NK-92 treated with Interleukin-12 subunit alpha and Interleukin-12 subunit beta, amount 100 ng/mL, for 24 hours (cell line): ENCODE results near the gene GAREM1.
"Not testable (repeated sequence)": the region's sequence is repeated elsewhere in the genome, so short reads cannot be mapped to it uniquely, and the experiment has no call there.

Source experiments
- DNase-seq: peaks from one replicate; lab custom pipeline; 2025; lab: John Stamatoyannopoulos, UW

GAREM1 gene

DNA sequence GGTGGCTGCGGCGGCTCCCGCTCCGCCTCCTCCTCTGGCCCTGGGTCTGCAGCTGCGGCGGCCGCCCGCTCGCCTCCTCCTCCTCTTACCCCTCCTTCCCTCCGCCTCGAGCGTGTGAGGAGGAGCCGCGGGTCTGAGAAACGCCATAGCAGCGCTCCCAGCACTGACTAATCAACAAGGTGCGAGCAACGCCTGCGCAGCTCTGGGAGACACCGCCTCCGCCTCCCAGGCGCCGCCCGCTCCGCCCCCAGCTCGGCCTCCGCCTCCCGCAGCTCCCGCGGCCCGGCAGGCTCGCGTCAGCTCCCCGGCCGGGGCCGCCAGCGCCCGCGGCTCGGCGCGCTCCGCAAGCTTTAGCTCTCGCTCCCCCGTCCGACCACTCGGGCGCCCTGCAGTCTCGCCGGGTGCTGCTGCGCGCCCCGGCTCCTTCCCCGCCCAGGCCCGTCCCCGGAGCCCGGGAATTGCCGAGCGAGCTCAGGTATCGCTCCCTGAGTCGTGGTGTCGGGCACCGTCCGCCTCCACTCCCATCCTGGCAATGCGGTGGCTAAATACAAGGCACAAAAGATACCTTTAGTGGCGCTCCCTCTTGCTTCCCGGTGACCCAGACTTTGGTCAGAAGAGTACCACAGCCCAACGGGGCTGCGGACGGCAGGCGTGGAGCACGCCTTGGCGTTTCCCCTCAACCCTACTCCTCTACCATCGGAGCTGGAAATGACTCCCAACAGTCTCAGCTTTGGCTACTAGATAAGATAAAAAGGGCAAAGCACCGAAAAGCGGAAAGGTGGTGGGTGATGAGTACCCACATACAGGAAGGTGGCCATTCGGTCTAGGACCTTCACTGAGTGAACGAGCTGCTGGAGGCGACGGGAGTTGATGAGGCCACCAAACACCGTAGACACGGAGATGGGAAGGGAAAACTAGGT lies at the start of gene GAREM1:
Gene GAREM1, minus strand, starts transcription at position 169 of the 920 bp plus-strand sequence. CDS start 454 bp downstream, outside the sequence.
- no peak for DNase-seq

DNA sequence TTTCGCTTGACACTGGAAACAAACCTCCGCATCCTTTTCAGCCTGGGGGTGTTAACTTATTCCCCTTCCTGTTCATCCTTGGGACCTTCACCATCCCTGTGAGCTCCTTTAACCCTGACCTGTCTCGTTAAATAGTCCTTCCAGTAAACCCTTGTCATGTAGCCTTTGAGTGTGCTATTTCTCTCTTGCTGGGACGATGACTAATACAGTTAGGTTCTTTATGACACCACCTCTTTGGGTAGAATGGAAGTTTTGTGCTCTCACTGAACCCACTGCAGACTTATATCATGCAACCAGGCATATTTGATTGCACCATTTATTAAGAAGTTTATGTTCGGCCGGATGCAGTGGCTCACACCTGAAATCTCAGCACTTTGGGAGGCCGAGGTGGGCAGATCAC lies 40.5 kb upstream of the GAREM1 start:
- DNase-seq: no peak

DNA sequence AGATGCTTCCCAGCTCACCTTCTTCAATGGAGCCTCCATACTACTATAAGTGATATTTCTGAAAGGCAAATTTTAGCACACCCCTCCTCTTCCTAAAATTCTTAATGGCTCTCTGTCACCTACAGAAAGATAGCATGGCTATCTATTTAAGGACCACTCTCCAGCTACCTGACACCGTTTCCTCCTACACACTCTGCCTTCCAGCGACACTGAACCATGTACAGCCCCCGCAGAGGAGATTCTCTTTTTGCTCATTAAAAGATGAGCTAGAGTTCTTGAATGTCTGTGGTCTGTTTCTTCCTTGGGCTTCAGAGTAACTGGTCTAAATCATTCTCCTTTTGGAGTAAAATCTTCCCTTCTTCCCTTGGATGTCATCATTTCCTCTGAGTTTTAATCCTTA lies 38.4 kb upstream of the GAREM1 start:
- no peak for DNase-seq

DNA sequence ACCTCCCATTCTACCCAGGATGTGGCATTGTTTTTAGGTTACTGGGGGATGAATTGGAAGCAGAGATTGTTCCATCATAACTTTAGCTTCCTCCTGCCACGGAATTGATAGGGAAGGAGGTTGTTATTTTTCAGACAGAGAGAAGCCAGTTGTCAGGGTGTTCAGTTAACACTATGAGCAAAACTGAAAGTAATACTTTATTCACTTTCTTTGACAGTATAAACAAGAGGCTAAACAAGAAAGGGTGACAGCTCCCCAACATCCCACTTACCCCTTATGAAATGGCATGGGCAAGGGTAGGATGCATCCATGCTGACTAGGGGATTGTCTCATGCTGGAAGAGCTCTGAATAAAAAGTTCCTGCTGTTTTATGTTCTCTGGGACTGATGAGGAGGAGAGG lies 36.4 kb upstream of the GAREM1 start:
- DNase-seq: no peak

DNA sequence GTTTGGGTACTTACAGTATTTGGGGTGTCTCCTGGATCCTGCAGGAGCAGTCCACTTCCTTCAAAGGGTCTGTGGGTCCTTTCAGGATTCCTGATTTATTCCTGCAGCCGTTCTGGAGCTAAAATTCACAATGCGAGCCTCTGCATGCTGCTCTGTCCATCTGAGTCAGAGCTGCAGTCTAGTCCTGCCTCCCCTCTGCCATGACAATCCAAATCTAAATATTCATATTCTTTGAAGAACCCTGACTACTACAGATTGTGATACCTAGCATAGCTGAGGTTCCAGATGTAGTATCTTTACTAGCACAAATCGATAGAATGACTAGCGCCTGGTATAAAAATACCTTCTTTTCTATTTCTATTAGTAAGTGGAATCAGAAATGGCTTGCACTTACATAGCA lies 31.3 kb upstream of the GAREM1 start:
- DNase-seq: no peak

DNA sequence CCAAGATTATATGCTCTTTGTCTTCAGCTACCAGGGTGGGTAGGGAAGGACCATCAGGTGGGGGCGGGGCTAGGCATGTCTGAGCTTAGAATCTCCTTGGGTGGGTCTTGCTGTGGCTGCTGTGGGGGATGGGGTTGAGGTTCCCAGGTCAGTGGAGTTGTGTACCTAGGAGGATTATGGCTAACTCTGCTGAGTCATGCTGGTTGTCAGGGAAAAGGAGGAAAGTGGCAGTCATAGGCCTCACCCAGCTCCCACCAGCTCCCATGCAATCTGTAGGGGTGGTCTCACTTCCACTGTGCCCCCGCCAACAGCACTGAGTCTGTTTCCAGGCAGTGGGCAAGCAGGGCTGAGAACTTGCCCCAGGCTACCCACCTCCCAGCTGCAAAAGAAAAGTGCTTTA lies 30.6 kb upstream of the GAREM1 start:
- not testable (repeated sequence) for DNase-seq

DNA sequence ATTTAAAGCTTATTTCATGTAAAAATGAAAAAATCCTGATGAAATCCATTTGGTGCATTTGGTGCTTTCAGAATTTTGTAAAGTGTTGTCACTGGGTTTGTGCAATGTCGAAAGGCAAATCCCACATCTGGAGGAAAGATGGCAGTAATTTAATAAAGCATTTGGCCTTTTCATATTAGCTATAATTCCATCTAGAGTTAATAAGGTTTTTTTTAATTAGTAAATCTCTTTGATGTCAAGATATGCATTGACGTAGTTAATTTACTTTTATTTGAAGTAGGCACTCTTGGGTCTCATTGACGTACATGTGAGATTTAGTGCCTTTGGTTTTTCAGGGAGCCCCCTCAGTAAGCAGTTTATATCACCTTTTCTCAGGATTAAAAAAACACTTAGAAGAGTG lies 12.3 kb upstream of the GAREM1 start:
- no peak for DNase-seq

DNA sequence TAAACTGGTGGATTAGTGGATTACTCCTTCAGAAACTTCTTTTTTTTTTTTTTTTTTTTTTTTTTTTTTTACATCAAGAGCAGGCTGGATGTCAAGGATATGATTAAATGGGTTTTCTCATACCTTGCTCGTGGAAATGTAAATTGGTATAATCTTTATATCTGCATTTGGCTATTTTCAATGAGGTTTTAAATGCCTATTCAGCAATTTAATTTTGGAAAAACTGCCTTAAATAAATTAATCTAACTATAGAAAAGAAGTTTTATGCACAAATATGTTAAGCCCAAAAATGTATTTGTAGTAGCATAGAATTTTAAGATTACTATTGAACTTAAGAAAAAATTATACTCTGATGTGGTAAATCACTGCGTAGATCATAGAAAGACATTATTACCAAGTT lies 11.4 kb upstream of the GAREM1 start:
- no peak for DNase-seq

DNA sequence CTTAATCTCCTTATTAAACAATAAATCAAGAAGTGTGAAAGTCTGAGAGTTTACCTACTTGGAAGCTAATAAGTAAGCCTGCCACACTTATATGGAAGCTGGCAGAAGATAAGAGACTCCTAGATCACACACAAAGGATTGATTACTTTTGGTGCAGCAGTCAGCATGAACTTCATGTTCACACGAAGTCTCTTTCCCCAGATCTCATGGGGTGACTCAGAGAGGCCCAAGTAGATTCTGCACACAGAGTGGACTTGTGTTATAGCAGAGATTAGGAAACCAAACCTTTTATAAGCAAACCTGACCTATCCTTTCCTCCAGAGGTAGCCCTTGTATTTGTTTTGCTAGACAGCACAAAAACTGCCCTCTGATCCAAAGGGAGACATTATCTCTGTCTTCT lies 9.9 kb upstream of the GAREM1 start:
- DNase-seq: no peak

DNA sequence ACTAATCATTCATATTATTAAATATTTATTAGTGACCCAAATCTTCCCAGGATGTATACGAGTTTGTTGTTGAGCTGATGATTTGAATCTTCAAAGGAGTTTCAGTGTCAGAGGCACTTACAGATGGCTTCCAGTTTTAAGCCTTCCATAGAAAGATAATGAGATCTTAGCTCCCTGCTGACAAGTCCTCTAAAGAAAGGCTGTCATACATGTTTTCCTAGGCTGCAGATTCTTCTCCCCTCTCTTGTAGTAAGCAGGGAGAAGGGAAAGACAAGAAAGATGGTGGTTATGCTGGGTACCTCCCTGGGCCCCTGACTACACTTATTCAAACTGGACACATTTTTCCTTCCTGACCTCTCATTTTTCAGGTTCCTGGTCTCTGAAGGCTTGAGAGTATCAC lies 8.1 kb upstream of the GAREM1 start:
- DNase-seq: no peak

DNA sequence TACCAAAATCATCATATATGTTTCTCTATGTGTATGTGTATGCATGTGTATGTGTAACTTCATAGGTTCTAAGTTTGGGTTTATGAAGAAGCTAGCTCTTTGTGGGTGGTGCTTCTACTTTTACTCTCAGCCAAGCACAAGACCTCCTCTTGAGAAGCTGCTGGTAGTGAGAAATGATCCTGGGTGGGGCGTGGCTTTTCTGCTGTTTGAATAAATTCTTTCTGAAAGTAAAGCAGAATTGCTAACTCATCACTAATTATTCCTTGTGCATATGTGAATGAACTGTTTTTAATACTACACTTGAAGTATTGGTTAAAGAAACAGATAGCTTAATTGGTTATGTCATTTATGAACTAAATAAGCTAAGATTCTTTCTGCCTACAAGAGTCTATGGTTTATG lies 7.6 kb upstream of the GAREM1 start:
- no peak for DNase-seq

DNA sequence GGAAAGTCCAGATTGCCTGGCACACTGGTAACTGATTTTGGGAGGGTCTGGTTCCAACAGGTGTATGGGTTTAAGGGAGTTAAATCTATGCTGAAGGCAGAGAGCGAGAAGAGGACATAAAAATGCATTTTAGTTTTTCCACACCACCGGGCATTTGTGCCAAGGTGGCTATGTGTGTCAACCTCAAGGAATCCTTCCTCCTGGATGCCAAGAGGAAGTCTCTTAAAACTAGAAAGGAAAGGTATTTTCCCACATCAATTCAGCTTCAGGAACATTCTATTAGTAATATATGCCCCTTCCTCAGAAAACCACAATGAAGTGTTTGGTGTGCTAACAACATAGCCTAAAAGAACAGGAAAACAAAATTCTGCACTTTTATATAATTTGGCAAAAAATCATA lies 5.4 kb upstream of the GAREM1 start:
- DNase-seq: no peak

DNA sequence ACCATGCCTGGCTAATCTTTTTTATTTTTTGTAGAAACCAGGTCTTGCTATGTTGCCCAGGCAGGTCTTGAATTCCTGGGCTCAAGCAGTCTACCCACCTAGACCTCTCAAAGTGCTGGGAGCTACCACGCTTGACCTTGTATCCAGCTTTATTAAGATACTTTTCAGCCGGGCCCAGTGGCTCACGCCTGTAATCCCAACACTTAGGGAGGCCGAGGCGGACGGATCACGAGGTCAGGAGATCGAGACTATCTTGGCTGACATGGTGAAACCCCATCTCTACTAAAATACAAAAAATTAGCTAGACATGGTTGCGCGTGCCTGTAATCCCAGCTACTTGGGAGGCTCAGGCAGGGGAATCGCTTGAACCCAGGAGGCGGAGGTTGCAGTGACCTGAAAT lies 4.4 kb upstream of the GAREM1 start:
- DNase-seq: not testable (repeated sequence)

DNA sequence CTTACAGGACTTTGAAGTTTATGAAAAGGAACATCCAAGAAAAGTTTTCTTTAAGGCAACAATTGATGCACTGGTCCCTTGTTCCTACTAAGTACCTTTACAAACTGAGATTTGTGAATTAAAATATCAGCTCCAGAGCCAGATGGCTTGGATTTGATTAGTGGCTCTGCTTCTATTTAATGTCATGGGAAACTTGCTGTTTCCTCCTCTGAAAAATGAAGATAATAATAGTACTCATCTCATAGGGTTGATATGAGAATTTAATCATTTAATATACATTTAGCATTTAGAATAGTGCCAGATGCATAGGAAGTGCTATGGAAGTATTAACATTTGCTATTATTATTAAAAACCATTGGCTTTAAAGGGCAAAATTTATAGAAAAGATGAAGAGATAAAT lies 2.6 kb upstream of the GAREM1 start:
- DNase-seq: no peak

DNA sequence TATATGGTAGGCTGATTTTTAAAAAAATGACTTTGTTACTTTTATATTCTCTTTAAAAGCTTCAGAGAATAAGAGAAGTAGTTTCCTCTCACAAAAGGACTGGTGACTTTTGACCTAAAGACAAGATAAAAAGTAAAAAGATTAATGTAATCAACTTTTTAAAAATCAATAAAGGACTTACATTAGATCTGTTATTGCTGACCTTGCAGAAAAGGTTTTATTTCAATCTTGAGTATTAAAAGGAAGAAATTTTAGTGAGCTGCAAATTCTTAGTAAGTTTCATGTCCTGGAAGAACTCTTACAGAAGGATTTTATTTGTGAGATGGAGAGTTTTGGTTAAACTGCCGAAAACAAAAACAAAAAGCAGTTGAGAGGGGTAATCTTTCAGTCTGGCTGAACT lies 2.2 kb upstream of the GAREM1 start:
- DNase-seq: no peak

DNA sequence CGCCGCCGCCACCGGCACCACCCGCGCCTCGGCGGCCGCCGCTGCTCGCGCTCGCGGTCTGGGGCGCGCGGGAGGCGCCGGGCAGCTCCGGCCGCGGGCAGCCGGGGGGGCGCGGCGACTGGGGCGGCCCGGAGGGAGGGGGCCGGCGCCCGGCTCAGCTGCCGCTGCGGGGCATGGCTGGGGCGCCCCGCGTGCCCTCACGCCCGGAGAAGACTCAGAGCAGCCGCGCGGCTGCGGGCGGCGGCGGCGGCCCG lies 295 bp downstream of the GAREM1 start:
- no peak for DNase-seq

DNA sequence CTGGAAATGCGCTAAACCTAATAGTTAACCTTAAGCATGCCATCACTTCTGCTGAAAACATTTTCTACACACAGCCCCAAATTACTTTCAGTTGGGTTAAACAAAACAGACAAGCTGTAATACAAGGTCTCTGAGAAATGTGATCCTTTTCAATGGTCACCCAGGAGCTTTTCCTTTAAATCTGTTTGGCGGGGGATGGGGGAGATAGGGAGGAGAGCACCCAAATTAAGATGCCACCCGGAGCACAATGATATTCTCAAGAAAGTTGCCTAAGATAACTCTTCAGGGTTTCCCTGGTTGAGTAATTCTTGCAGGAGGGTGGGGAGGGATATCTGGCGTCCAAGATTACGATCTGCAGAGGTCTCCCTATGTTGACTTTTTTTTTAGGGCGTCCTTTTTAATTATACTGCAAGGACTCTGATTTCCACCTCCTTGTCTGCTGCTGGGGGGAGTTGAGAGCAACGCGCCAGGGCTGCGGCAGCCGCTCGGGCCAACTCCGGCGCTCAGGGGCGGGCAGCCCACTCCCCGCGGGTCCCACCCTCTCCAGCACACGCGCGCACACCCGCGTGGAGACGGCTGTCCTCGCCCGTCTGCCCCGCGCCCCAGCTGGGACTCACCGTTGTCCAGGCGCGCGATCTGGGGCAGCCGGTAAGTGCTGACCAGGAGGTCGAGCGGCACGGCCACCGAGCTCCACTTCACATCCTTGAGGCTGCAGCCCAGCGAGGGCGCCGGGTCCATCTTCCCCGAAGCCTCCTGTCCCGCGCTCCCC lies 807 bp downstream of the GAREM1 start:
- DNase-seq: no peak

DNA sequence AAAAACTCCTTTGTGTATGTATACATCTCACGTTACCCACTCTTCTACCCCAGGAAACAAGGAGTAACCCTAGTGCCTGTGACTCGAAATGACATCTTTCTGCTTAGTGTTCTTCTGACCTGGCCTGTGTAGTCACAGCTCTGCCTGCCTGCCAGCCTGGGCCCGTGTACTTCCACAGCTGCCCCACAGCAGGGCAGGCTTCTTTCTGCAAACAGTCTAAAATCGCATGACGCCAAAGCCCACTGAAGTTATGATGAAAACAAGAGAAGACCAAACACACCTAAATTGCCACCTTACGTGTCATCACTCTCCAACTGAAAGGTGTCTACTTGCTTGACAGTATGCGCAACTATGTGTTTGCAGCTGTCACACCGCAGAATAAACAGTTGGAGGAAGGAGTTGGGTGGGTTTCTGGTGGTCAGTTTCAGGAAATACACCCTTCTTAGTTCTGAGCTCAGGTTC lies 1.5 kb downstream of the GAREM1 start:
- DNase-seq: no peak

DNA sequence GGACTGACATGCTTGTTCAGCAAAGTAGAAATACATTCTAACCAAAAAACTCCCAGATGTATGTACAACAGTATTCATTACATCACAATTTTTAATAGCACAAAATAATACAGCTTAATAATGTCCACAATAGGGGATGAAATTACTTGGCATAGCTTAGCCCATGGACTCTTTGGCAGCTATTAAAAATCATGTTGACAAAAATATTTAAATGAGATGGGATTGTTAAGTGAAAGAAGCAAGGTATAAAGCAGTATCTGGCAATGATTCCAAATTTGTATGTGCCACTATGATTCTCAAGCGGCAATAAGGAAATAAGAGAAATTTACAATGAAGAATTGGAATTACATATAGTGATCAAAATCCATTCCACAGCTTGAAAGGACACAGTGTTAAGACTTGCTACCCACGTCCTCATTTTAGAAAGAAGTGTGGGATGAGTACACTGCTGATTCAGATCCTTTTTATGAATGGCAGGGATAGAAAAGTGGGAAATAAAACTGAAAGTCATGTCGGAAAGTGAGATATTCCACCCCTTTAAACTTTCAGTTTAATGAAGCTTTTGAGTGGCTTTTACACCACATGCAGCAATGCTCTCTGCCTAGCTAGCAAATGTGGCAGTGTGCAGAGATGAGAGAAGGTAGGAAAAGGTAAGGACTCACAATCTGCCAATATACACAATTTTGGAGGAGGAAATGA lies 2.4 kb downstream of the GAREM1 start:
- no peak for DNase-seq

DNA sequence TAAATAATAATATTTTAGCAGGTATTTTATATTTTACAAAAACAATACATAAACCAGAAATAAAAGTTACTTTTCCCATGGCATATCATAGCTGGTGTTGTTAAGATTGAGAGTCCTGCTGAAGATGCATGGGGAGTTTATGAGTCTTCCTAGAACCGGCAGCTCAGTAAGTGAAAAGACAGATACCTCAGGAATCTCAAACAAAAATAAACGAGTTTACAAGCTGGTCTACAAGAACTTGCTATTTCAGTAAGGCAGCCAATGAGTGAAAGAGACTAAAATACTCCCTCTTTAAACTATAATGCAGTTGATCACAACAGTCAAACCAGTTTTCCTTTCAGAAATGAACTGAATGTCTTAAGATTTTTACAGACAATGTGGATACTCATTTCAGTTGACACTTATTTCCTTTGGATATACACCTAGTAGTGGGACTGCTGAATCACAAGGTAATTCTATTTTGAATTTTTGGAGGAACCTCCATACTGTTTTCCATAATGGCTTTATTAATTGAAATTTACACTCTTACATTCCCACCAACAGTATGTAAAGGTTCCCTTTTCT lies 8.9 kb downstream of the GAREM1 start:
- DNase-seq: no peak

DNA sequence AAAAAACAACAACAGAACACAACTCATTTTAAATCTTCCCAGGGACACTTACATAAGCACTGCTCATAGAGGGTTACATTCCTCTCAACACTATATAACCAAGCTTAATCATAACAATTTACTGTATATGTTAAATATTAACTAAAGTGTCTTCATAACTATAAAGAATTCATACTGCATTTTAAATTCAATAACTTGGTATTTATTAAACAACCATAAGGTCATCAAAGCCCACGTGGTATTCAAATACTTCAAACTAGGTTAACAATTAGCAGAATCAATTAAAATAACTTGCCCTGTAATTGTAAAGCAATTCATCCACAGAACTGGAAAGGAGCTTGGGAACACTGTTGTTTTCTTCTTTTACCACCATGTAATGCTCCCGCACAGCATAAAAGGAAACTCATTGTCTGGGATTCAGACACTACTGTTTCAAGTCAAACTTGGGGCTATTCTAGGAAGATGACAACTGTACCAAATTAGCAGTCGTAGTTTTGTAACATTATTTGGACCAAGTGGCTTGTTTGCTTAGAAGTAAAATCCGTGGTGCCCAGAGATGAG lies 10.4 kb downstream of the GAREM1 start:
- no peak for DNase-seq
